ENCODE data around the gene SPRR2D. TPM values are rescaled to one million over a fixed set of nuclear protein-coding genes. Genes with fewer than 3 reads are reported as not detected.
"Not testable (repeated sequence)": the region's sequence is repeated elsewhere in the genome, so short reads cannot be mapped to it uniquely, and the experiment has no call there.

Gene SPRR2D
- total RNA-seq, 1 donor from 2014 or later, result not detected

DNA sequence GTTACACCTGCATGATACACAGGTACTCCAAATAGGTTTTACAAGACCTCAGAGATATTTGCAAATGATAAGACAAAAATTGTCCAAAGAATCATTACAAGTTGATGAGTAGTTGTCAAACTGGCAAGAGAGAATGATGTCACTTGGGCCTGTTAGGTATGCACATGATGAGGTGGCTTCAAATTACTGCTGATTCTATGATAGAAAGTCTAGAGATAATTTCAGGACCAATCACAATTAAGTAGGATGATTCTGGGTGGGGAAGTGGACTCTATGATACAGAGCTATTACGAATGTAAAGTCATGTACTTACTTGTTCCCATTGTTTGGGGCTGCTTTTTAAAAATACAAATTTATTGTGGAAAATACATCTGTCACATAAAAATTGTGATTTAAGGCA lies 15.1 kb downstream of the SPRR2D start:
- TF ChIP-seq, protein P1, sequence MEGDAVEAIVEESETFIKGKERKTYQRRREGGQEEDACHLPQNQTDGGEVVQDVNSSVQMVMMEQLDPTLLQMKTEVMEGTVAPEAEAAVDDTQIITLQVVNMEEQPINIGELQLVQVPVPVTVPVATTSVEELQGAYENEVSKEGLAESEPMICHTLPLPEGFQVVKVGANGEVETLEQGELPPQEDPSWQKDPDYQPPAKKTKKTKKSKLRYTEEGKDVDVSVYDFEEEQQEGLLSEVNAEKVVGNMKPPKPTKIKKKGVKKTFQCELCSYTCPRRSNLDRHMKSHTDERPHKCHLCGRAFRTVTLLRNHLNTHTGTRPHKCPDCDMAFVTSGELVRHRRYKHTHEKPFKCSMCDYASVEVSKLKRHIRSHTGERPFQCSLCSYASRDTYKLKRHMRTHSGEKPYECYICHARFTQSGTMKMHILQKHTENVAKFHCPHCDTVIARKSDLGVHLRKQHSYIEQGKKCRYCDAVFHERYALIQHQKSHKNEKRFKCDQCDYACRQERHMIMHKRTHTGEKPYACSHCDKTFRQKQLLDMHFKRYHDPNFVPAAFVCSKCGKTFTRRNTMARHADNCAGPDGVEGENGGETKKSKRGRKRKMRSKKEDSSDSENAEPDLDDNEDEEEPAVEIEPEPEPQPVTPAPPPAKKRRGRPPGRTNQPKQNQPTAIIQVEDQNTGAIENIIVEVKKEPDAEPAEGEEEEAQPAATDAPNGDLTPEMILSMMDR (IDR thresholded peaks at IDR 0.05; ENCODE audit: unreplicated experiment), result no peak
- Mint-ChIP-seq H3K27me3 (ENCODE audit: low read depth) (peaks cover 4% of the 10 kb centered on the region), H3K4me1 (peaks cover 6% of the 10 kb centered on the region), H3K9me3 (peaks cover 6% of the 10 kb centered on the region), H3K27ac (no peak overlapping the region), H3K36me3 (no peaks in the 10 kb centered on the region), H3K4me3 (no peak overlapping the region)
- no peak for DNase-seq (ENCODE audit: low spot score in 2 of 2, unreplicated experiment in 2 of 2)

DNA sequence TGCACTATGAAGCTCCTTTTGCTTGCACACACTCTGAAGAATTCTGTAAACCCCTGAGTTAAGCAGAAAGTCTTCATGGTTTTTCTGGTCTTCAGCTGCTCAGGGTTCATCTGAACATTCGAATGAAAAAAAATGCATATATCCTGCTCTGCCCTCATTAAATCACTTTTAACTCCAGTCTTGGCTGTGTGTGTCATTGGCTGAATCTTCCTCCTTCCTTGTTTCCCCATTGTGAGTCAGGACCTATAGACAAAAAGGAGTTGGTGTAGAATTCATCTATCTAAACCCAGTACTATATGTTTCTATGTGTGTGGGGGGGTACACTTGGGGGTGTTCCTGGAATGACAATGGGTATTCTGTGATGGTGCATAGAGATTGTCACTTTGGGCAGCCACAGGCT lies 16.5 kb downstream of the SPRR2D start:
- TF ChIP-seq, protein P1 (IDR thresholded peaks at IDR 0.05; ENCODE audit: unreplicated experiment), result no peak
- Mint-ChIP-seq H3K9me3 (peaks cover 9% of the 10 kb centered on the region), H3K27ac (no peak overlapping the region), H3K4me3 (no peak overlapping the region), H3K27me3 (ENCODE audit: low read depth) (peaks cover 6% of the 10 kb centered on the region), H3K36me3 (no peaks in the 10 kb centered on the region), H3K4me1 (peaks cover 6% of the 10 kb centered on the region)
- no peak for DNase-seq (ENCODE audit: low spot score in 2 of 2, unreplicated experiment in 2 of 2)

DNA sequence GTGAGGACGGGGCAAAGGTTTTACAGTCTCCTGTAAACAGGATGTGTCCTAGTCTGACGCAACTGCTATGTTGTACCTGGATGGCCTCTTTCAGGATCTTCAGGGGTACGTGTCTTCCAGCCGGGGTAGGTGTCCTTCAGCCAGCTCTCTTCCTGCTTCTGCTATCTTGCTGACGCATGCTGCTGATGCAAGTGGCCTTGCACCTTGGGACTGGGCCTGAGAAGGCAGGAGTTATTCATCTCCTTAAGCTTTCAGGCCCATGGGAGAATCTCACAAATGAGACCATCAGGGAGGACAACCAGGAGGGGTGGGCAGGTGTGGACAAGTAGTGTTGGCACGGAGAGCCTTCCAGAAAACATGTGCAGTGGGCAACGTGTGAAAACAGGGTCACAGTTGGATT lies 17.8 kb downstream of the SPRR2D start:
- TF ChIP-seq, protein P1 (IDR thresholded peaks at IDR 0.05; ENCODE audit: unreplicated experiment), result no peak
- H3K4me3 Mint-ChIP-seq, result no peak overlapping the region
- peaks cover 6% of the 10 kb centered on the region for H3K4me1 Mint-ChIP-seq
- no peaks in the 10 kb centered on the region for H3K36me3 Mint-ChIP-seq
- H3K27ac Mint-ChIP-seq, result no peak overlapping the region
- DNase-seq (ENCODE audit: low spot score in 2 of 2, unreplicated experiment in 2 of 2), result no peak
- peaks cover 11% of the 10 kb centered on the region for H3K27me3 Mint-ChIP-seq (ENCODE audit: low read depth)
- H3K9me3 Mint-ChIP-seq, result peaks cover 4% of the 10 kb centered on the region

DNA sequence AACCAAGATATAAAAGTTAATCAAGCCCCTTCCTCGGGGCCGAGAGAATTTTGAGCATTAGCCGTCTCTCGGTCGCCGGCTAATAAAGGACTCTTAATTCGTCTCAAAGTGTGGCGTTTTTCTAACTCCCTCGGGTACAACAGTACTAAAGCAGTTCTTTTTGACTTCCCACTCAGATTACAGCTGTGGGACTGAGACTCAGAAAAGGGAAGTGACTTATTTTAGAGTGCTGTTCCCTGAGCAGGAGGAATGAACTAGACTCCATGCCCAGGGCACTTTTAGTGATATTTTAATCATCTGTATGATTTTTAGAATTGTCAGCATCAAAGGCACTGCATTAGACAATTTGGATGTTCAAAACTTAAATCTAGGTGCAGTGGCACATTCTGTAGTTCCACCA lies 18.6 kb downstream of the SPRR2D start:
- not testable (repeated sequence) for H3K36me3 Mint-ChIP-seq; H3K4me1 Mint-ChIP-seq; DNase-seq (ENCODE audit: low spot score in 2 of 2, unreplicated experiment in 2 of 2); H3K9me3 Mint-ChIP-seq; H3K4me3 Mint-ChIP-seq
- Mint-ChIP-seq H3K27ac (peak overlapping the region; percentile 5), H3K27me3 (ENCODE audit: low read depth) (peaks cover 11% of the 10 kb centered on the region)

DNA sequence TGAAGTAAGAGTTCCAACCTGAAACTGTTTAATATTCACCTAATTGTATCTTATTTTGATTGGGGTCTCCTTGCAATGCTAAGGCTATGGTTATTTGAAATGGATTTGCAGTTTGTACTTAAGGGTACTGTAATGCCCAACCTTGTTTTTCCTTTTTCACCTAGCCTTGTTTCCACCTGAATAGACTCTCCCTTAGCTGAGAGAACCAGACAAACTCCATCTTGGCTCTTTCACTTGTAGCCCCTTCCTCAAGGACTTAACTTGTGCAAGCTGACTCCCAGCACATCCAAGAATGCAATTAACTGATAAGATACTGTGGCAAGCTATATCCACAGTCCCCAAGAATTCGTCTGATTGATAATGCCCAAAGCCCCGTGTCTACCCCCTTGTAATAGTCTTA lies 19.1 kb downstream of the SPRR2D start:
- peaks cover 11% of the 10 kb centered on the region for H3K27me3 Mint-ChIP-seq (ENCODE audit: low read depth)
- not testable (repeated sequence) for H3K4me3 Mint-ChIP-seq; H3K36me3 Mint-ChIP-seq; H3K9me3 Mint-ChIP-seq; H3K27ac Mint-ChIP-seq; H3K4me1 Mint-ChIP-seq; DNase-seq (ENCODE audit: low spot score in 2 of 2, unreplicated experiment in 2 of 2)

DNA sequence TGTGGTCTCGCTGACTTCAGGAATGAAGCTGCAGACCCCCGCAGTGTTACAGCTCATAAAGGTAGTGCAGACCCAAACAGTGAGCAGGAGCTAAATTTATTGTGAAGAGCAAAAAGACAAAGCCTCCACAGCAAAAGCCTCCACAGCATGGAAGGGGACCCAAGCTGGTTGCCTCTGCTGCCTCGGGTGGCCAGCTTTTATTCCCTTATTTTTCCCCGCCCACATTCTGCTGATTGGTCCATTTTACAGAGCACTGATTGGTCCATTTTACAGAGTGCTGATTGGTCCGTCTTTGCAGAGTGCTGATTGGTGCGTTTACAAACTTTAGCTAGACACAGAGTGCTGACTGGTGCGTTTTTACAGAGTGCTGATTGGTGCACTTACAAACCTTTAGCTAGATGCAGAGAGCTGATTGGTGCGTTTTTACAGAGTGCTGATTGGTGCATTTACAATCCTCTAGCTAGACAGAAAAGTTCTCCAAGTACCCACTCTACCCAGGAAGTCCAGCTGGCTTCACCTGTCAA lies 29.6 kb downstream of the SPRR2D start:
- H3K36me3 Mint-ChIP-seq; H3K4me1 Mint-ChIP-seq; H3K27me3 Mint-ChIP-seq (ENCODE audit: low read depth); H3K4me3 Mint-ChIP-seq; DNase-seq (ENCODE audit: low spot score in 2 of 2, unreplicated experiment in 2 of 2); H3K27ac Mint-ChIP-seq; H3K9me3 Mint-ChIP-seq: not testable (repeated sequence)

DNA sequence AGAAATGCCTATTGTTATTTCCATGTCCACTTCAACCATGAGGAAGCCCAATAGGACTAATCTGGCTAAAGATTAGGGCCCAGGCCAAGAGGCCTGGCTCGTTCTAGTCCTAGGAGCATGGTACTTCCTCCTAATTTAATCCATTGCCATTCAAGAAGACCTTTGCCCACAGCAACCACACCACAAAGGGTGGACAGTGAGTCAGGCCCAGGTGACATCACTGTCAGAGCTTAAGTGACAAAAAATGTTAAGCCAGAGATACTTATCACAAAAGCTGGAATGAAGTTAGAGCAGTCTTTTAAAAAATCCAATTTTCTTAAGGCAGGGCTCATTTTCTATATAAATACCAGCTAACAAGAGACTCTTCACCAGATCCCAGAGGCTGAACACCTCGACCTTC lies 39.5 kb downstream of the SPRR2D start, which contains the start of gene SPRR3:
TSS of gene SPRR3 (plus strand) at position 368 of the 400 bp plus-strand sequence. CDS start 1,272 bp downstream, outside the sequence.
- H3K27ac Mint-ChIP-seq, result no peak within 1 kb of the TSS
- TF ChIP-seq, protein P1 (IDR thresholded peaks at IDR 0.05; ENCODE audit: unreplicated experiment), result no peak
- no peaks in the 10 kb centered on the region for H3K36me3 Mint-ChIP-seq
- H3K27me3 Mint-ChIP-seq (ENCODE audit: low read depth), result peaks cover 1% of the 10 kb centered on the region
- no peak for DNase-seq (ENCODE audit: low spot score in 2 of 2, unreplicated experiment in 2 of 2)
- H3K4me1 Mint-ChIP-seq, result no peaks in the 10 kb centered on the region
- H3K4me3 Mint-ChIP-seq, result no peak within 1 kb of the TSS
- no peaks in the 10 kb centered on the region for H3K9me3 Mint-ChIP-seq

All from mesothelial cell of epicardium (in vitro differentiated cells).